ENCODE measurements around the gene FGR.
A peak's percentile ranks its signal among the peaks of the same experiment; 100 is the strongest.
"Not testable (repeated sequence)": the region's sequence is repeated elsewhere in the genome, so short reads cannot be mapped to it uniquely, and the experiment has no call there.

The FGR gene

GRCh38 chr1:27634985-27635367, at the start of gene FGR:
FGR (minus strand) TSS chr1:27635185; CDS start chr1:27623916, 11,269 bp downstream.
- no peak for DNase-seq

GRCh38 chr1:27684176-27684575, 49.2 kb upstream of the FGR start:
- DNase-seq, result no peak

- DNase-seq, result no peak
Observed at GRCh38 chr1:27682351-27682944, 47.5 kb upstream of the FGR start.

DNA sequence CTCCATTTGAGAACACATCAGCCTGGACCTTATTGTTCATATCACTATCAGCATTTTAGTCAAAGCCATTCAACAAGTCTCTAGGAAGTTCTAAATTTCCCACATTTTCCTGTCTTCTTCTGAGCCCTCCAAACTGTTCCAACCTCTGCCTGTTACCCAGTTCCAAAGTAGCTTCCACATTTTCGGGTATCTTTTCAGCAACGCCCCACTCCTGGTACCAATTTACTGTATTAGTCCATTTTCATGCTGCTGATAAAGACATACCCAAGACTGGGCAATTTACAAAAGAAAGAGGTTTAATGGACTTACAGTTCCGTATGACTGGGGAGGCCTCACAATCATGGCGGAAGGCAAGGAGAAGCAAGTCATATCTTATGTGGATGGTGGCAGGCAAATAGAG, 46.6 kb upstream of the FGR start:
- DNase-seq, result not testable (repeated sequence)

DNA sequence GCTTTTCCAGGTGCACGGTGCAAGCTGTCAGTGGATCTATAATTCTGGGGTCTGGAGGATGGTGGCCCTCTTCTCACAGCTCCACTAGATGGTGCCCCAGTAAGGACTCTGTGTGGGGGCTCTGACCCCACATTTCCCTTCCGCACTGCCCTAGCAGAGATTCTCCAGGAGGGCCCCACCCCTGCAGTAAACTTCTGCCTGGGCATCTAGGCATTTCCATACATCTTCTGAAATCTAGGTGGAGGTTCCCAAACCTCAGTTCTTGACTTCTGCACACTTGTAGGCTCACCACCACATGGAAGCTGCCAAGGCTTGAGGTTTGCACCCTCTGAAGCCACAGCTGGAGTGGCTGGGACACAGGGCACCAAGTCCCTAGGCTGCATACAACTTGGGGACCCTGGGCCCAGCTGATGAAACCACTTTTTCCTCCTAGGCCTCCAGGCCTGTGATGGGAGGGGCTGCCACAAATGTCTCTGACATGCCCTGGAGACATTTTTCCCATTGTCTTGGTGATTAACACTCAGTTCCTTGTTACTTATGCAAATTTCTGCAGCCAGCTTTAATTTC, 45.3 kb upstream of the FGR start:
- not testable (repeated sequence) for DNase-seq

- no peak for DNase-seq
Observed at GRCh38 chr1:27678747-27679146, 43.8 kb upstream of the FGR start.

GRCh38 chr1:27676410-27676809, 41.4 kb upstream of the FGR start:
- no peak for DNase-seq

DNA sequence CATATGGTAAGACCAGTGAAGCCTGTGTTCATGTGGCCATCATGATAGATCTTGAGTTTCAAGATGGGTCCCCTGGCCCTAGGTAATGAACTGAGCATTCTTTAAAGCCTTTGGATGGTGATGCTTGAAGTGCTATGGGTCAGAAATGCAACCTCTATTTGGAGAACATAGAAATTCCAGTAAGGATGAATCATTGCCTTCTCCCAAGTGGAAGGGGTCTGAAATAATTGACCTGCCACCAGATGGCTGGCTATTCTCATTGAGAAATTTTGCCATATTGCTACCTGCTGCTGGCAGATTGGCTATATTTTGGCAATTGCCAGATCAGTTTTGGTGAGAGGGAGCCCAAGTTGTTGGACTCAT, 37.7 kb upstream of the FGR start:
- no peak for DNase-seq

DNA sequence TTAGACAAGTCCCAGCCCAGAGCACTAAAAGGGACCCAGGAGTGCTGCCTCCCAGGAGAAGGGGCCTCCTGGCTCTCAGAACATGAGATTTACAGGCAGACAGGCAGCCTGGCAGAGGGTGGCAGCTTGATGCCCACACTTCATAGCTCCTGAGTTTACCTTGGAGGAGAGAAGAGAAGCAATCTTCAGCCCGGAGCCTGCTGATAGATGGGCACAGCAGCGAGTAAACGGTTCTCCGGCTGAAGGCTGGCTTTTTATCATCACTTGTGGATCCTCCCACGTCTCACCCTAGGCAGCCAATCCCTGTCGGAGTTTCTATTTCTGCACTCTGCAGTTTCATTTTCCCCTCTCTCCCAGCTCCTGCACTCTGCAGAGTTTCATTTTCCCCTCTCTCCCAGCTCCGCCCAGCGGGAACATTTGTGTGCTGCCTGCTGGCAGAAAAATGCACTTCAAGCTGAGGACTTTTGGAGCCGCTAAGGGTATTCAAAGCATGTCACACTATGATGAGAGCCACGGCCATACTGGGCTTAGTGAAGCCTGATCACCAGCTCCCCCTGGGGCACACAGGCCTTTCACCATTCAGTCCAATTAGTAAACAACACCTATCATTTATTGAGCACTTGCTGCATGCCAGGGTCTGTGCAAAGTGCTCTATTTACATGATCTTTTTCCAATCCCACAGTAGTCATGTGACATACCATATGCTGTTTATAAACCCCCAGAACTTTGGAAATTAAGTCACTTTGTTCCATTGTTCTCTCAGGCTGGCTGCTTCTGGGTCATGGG, 37.2 kb upstream of the FGR start, which contains the start of gene IFI6:
Gene IFI6 (minus strand): TSS at position 229 of the 786 bp plus-strand sequence. CDS start 2,878 bp downstream, outside the sequence.
- DNase-seq, result peak; percentile 89

DNA sequence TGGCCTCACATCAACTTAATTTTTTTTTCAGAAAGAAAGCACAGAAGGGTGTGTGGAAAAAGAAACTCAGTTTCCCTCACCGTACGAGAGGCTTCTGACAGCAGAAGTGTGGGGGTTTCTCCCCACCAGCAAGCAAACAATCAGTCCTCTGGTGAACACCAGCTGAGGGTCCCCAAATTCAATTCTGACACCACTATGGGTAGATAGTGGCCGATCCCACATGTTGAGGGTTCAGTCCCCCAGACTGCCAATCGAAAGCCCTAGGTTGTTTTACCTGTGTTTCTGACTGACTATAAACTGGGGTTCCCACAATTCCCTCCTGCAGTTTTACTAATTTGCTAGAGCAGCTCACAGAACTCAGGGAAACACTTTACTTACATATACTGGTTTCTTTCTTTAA, 34.9 kb upstream of the FGR start:
- no peak for DNase-seq

DNA sequence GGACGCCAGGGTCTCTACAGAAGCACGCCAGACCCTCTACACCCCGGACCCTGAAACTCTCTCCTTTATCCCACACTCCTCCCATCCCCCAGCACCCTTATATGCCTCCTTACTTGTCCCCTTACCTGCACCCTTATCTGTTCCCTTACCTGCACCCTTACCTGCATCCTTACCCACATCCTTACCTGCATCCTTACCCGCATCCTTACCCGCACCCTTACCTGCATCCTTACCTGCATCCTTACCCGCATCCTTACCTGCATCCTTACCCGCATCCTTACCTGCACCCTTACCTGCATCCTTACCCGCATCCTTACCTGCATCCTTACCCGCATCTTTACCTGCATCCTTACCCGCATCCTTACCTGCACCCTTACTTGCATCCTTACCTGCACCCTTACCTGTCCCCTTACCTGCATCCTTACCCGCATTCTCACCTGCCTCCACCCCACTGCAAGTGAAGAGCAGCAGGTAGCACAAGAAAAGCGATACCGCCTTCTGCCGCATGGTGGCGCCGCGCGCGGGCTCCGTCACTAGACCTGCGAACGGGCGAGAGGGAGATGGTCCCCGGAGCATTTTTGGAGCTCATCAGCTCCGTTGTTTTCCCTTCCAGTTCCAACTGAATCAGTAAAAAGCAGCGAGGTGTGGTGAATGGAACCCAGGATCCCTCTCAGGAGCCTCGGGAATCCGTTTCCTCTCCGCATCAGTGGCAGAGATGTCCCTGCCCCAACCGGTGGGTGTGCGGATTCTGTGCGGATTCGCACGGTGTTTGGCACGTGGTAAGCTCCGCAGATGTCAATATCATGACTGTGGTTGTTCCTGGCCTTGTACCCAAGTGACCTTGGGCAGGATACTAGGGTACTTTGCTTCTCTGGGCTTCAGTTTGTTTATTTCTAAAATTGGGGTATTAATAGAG, 34.1 kb upstream of the FGR start:
- peak; percentile 88 for DNase-seq

GRCh38 chr1:27668121-27668807, 33.3 kb upstream of the FGR start:
- no peak for DNase-seq

DNA sequence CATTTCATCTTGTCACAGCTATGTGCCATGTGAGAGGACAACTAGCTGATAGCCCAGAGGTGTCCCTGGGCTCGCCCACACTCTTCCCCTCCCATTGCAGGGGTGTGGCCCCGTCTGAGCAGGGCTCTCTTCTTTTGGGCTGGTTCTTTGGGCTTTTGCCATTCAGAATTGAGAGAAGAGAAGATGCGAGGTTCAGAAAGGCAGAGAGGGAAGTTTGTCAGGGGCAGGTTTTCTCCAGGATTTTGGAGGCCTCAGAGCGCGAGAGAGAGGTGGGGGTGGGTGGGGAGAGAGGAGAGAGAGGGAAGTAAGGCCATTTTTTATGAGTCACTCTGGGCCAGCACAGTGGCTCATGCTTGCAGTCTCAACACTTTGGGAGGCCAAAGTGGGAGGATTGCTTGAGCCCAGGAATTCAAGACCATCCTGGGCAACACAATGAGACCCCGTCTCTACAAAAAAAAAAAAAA, 31.8 kb upstream of the FGR start:
- no peak for DNase-seq

- no peak for DNase-seq
Observed at GRCh38 chr1:27666294-27666693, 31.3 kb upstream of the FGR start.

- no peak for DNase-seq
Observed at GRCh38 chr1:27665016-27665651, 30.1 kb upstream of the FGR start.

DNA sequence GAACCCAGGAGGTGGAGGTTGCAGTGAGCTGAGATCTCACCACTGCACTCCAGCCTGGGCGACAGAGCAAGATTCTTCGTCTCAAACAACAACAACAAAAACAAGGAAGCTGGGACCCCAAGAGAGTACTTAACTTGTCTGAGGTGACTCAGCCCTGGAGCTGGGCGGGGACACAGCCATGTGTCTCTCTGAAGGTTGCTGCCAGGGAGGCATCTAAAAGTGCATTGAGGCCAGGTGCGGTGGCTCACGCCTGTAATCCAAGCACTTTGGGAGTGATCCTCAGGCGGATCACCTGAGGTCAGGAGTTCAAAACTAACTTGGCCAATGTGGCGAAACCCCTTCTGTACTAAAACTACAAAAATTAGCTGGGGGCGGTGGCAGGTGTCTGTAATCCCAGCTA, 29.3 kb upstream of the FGR start:
- no peak for DNase-seq

- DNase-seq, result peak; percentile 92
Observed at GRCh38 chr1:27662707-27663393, 27.9 kb upstream of the FGR start.

GRCh38 chr1:27662261-27662660, 27.3 kb upstream of the FGR start:
- DNase-seq, result no peak

GRCh38 chr1:27661412-27662075, 26.6 kb upstream of the FGR start:
- no peak for DNase-seq

- no peak for DNase-seq
Observed at GRCh38 chr1:27660300-27660835, 25.4 kb upstream of the FGR start.
